ENCODE results near the gene GCFC2.
"Not testable (repeated sequence)": the region's sequence is repeated elsewhere in the genome, so short reads cannot be mapped to it uniquely, and the experiment has no call there.

Gene GCFC2

GRCh38 chr2:75676464-75676863 lies 34.3 kb downstream of the GCFC2 start:
- DNase-seq, result no peak

GRCh38 chr2:75675908-75676307 lies 34.8 kb downstream of the GCFC2 start:
- DNase-seq, result no peak

- not testable (repeated sequence) for DNase-seq
Measured at GRCh38 chr2:75675423-75675822, 35.3 kb downstream of the GCFC2 start.

GRCh38 chr2:75667884-75668283 lies 42.8 kb downstream of the GCFC2 start:
- DNase-seq, result no peak

- no peak for DNase-seq
Measured at GRCh38 chr2:75666911-75667310, 43.8 kb downstream of the GCFC2 start.

- no peak for DNase-seq
Measured at GRCh38 chr2:75657798-75658197, 52.9 kb downstream of the GCFC2 start.

- no peak for DNase-seq
Measured at GRCh38 chr2:75656563-75656962, 54.2 kb downstream of the GCFC2 start.

- DNase-seq, result no peak
Measured at GRCh38 chr2:75655861-75656260, 54.9 kb downstream of the GCFC2 start.

GRCh38 chr2:75654012-75654411 lies 56.7 kb downstream of the GCFC2 start:
- DNase-seq, result no peak

GRCh38 chr2:75647771-75648170 lies 62.9 kb downstream of the GCFC2 start:
- no peak for DNase-seq

- peak; percentile 69 for DNase-seq
Measured at GRCh38 chr2:75646583-75647425, 63.9 kb downstream of the GCFC2 start, which contains the start of gene MRPL19. Gene MRPL19 (plus strand): TSS chr2:75646783. CDS start chr2:75646808, 25 bp downstream.

- DNase-seq, result no peak
Measured at GRCh38 chr2:75646090-75646582, 64.6 kb downstream of the GCFC2 start.

GRCh38 chr2:75645643-75646042 lies 65.1 kb downstream of the GCFC2 start:
- DNase-seq, result no peak

GRCh38 chr2:75643980-75644379 lies 66.7 kb downstream of the GCFC2 start:
- DNase-seq, result no peak

GRCh38 chr2:75641587-75641986 lies 69.1 kb downstream of the GCFC2 start:
- no peak for DNase-seq

GRCh38 chr2:75640621-75641121 lies 70.0 kb downstream of the GCFC2 start:
- no peak for DNase-seq

- DNase-seq, result no peak
Measured at GRCh38 chr2:75637568-75637967, 73.1 kb downstream of the GCFC2 start.

GRCh38 chr2:75634945-75635344 lies 75.8 kb downstream of the GCFC2 start:
- DNase-seq, result no peak

- no peak for DNase-seq
Measured at GRCh38 chr2:75633620-75634019, 77.1 kb downstream of the GCFC2 start.

- DNase-seq, result no peak
Measured at GRCh38 chr2:75632813-75633212, 77.9 kb downstream of the GCFC2 start.

GRCh38 chr2:75632091-75632701 lies 78.5 kb downstream of the GCFC2 start:
- no peak for DNase-seq

GRCh38 chr2:75627902-75628504 lies 82.7 kb downstream of the GCFC2 start:
- DNase-seq, result no peak

GRCh38 chr2:75622929-75623328 lies 87.8 kb downstream of the GCFC2 start:
- DNase-seq, result no peak

GRCh38 chr2:75622500-75622899 lies 88.2 kb downstream of the GCFC2 start:
- no peak for DNase-seq
